ENCODE results near the gene ZNF215.
A peak's percentile ranks its signal among the peaks of the same experiment; 100 is the strongest.
"Not testable (repeated sequence)": the region's sequence is repeated elsewhere in the genome, so short reads cannot be mapped to it uniquely, and the experiment has no call there.

The ZNF215 gene

GRCh38 chr11:6926208-6927029 is at the start of gene ZNF215:
TSS of gene ZNF215 (plus strand) at chr11:6926426. CDS start at chr11:6932273, 5,847 bp downstream.
- DNase-seq, result peak in 1 of 2 donors; percentile 6

GRCh38 chr11:6876914-6877313 is 49.3 kb upstream of the ZNF215 start:
- no peak for DNase-seq

- DNase-seq, result no peak
Measured at GRCh38 chr11:6882751-6883150, 43.5 kb upstream of the ZNF215 start.

GRCh38 chr11:6887711-6888110 is 38.5 kb upstream of the ZNF215 start:
- DNase-seq, result not testable (repeated sequence)

GRCh38 chr11:6888830-6889229 is 37.4 kb upstream of the ZNF215 start:
- DNase-seq, result no peak

- DNase-seq, result no peak
Measured at GRCh38 chr11:6889835-6890234, 36.4 kb upstream of the ZNF215 start.

- DNase-seq, result no peak
Measured at GRCh38 chr11:6892400-6892799, 33.8 kb upstream of the ZNF215 start, which contains the start of gene OR2D2. TSS of gene OR2D2 (minus strand) at chr11:6892500. CDS start at chr11:6892500, 0 bp downstream.

- DNase-seq, result no peak
Measured at GRCh38 chr11:6894097-6894496, 32.1 kb upstream of the ZNF215 start.

- DNase-seq, result no peak
Measured at GRCh38 chr11:6895010-6895409, 31.2 kb upstream of the ZNF215 start.

GRCh38 chr11:6898911-6899310 is 27.3 kb upstream of the ZNF215 start:
- DNase-seq, result no peak

GRCh38 chr11:6900327-6900999 is 25.8 kb upstream of the ZNF215 start:
- no peak for DNase-seq

GRCh38 chr11:6904804-6905203 is 21.4 kb upstream of the ZNF215 start:
- DNase-seq, result not testable (repeated sequence)

GRCh38 chr11:6911378-6911777 is 14.8 kb upstream of the ZNF215 start:
- no peak for DNase-seq

GRCh38 chr11:6911948-6912347 is 14.3 kb upstream of the ZNF215 start:
- no peak for DNase-seq

- DNase-seq, result no peak
Measured at GRCh38 chr11:6919698-6920097, 6.5 kb upstream of the ZNF215 start.

- no peak for DNase-seq
Measured at GRCh38 chr11:6920702-6921101, 5.5 kb upstream of the ZNF215 start, which contains the start of gene OR2D3. TSS of gene OR2D3 (plus strand) at chr11:6921002. CDS start at chr11:6921002, 0 bp downstream.

GRCh38 chr11:6925007-6925577 is 1.1 kb upstream of the ZNF215 start:
- no peak for DNase-seq

- no peak for DNase-seq
Measured at GRCh38 chr11:6925636-6926207, 504 bp upstream of the ZNF215 start.

GRCh38 chr11:6927030-6927617 is 898 bp downstream of the ZNF215 start:
- no peak for DNase-seq

- DNase-seq, result no peak
Measured at GRCh38 chr11:6928916-6929315, 2.7 kb downstream of the ZNF215 start.

GRCh38 chr11:6931146-6931713 is 5.0 kb downstream of the ZNF215 start:
- no peak for DNase-seq

- no peak for DNase-seq
Measured at GRCh38 chr11:6932145-6932544, 5.9 kb downstream of the ZNF215 start.

GRCh38 chr11:6941970-6942369 is 15.7 kb downstream of the ZNF215 start:
- no peak for DNase-seq
